ENCODE results near the gene ZSWIM7.

The ZSWIM7 gene

GRCh38 chr17:15935891-15936290 is 63.6 kb downstream of the ZSWIM7 start:
- no peak for DNase-seq (ENCODE audit: insufficient read length, low spot score)
- no peak for FAIRE-seq

GRCh38 chr17:15934866-15935265 is 64.6 kb downstream of the ZSWIM7 start:
- DNase-seq (ENCODE audit: insufficient read length, low spot score), result no peak
- FAIRE-seq, result no peak

GRCh38 chr17:15931394-15931793 is 68.1 kb downstream of the ZSWIM7 start:
- FAIRE-seq, result peak; percentile 28
- no peak for DNase-seq (ENCODE audit: insufficient read length, low spot score)

GRCh38 chr17:15930426-15930825 is 69.1 kb downstream of the ZSWIM7 start:
- no peak for FAIRE-seq

GRCh38 chr17:15929941-15930340 is 69.6 kb downstream of the ZSWIM7 start:
- DNase-seq (ENCODE audit: insufficient read length, low spot score) (no peak), FAIRE-seq (peak; percentile 33)

More at GRCh38 chr17:15930426-15930825, 69.1 kb downstream of the ZSWIM7 start:
- no peak for DNase-seq (ENCODE audit: insufficient read length, low spot score)

GRCh38 chr17:15928286-15928785 is 71.2 kb downstream of the ZSWIM7 start:
- no peak for DNase-seq (ENCODE audit: insufficient read length, low spot score)
- FAIRE-seq, result peak; percentile 91
